ENCODE results near the gene RPS17. TPM values are rescaled to one million over a fixed set of nuclear protein-coding genes. Genes with fewer than 3 reads are reported as not detected.
"Not testable (repeated sequence)": the region's sequence is repeated elsewhere in the genome, so short reads cannot be mapped to it uniquely, and the experiment has no call there.

The RPS17 gene
- total and polyA plus RNA-seq, 8 donors: 751 to 2,243 (median 1,194) TPM

DNA sequence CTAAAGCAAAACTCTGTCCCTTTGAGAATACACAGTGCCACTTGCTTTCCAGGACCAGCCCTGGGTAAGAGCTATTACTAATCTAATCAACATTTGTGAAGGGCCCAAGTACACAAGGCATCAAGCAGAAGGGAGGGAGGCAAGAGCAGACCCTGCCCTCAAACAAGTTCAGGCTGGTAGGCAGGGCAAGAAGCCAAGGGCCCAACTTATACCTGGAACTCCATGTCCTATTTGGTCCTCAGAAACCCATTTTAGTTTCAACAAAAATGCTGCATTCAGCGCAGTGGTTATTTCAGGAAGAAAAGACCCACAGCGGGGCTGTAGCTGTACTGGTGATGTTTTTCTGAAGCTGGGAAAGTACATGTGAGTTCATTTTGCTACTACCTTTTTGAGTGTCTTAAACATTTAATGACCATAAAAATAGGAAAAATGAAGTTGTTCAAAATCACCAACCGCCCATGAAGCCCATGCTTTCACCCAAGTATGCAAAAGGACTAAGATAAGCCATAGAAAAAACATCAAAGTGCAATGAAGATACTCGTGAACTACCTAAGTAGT, 2.8 kb downstream of the RPS17 start:
- Histone ChIP-seq H3K27me3 (no peaks in the 10 kb centered on the region), H3K27ac (no peak overlapping the region), H3K4me1 (peaks cover 0 to 20% (median 7%) of the 10 kb centered on the region in 3 donors), H3K9me3 (no peaks in the 10 kb centered on the region), H3K4me3 (no peak overlapping the region), H3K36me3 (peaks cover 11 to 43% (median 24%) of the 10 kb centered on the region in 3 donors)
- intact Hi-C loops (cut with DNase I): no loop called here
- TF ChIP-seq, protein P1, sequence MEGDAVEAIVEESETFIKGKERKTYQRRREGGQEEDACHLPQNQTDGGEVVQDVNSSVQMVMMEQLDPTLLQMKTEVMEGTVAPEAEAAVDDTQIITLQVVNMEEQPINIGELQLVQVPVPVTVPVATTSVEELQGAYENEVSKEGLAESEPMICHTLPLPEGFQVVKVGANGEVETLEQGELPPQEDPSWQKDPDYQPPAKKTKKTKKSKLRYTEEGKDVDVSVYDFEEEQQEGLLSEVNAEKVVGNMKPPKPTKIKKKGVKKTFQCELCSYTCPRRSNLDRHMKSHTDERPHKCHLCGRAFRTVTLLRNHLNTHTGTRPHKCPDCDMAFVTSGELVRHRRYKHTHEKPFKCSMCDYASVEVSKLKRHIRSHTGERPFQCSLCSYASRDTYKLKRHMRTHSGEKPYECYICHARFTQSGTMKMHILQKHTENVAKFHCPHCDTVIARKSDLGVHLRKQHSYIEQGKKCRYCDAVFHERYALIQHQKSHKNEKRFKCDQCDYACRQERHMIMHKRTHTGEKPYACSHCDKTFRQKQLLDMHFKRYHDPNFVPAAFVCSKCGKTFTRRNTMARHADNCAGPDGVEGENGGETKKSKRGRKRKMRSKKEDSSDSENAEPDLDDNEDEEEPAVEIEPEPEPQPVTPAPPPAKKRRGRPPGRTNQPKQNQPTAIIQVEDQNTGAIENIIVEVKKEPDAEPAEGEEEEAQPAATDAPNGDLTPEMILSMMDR (IDR thresholded peaks at IDR 0.05): no peak
- DNase-seq: peak in 2 of 6 donors; percentile 18 to 26
- no peak for FAIRE-seq
- WGBS, 2 donors: 74 to 77% methylated on average over 4 of the region's 4 CpGs
- ATAC-seq: no peak

DNA sequence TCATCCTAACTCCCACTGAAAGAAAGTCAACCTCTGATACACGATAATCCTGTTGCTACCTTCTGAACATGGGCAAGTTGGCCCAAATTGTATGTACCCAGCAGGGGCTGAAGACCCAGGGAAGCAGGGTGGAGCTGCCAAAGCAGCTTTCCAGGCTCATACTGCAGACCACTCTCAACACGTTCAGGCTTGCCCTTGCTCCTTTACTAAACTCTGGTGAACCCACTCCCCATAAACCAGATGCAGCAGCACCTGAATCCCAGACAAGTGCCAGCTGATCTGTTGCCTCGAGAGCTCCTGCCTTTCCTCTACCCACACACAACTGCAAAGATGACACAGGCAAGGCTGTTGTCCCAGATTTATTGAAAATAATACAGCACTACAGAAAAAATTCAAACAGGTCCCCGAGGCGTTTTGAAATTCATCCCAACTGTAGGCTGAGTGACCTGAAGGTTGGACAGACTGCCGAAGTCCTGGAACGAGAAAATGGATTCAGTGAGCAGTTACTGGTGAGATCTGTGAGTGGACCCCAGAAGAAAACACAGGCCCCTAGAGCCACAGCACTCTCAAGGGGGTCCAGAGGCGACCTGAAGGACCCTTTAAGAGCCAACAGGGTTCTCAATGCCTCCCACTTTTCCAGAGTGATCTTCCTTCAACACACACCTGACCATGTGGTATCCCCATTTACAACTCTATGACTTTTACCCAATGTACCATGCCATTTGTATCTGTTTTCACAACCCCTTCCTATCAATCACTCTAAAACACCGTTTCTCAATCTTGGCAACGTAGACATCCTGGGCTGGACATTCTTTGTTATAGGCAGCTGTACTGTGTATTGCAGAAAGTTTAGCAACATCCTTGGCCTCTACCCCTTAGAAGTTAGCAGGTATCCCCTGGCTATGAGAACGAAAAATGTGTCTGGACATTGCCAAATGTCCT, 3.6 kb downstream of the RPS17 start:
- intact Hi-C loops (cut with DNase I): no loop called here
- 63 to 68% methylated on average over 11 of the region's 11 CpGs for WGBS, 2 donors
- no peak overlapping the region for H3K27ac ChIP-seq
- H3K4me1 ChIP-seq: peaks cover 0 to 20% (median 7%) of the 10 kb centered on the region in 3 donors
- FAIRE-seq: no peak
- no peak overlapping the region for H3K4me3 ChIP-seq
- peaks cover 11 to 43% (median 24%) of the 10 kb centered on the region in 3 donors for H3K36me3 ChIP-seq
- TF ChIP-seq, protein P1 (IDR thresholded peaks at IDR 0.05): no peak
- DNase-seq: peak in 1 of 6 donors; percentile 13
- ATAC-seq: no peak
- no peaks in the 10 kb centered on the region for H3K27me3 ChIP-seq
- no peaks in the 10 kb centered on the region for H3K9me3 ChIP-seq

DNA sequence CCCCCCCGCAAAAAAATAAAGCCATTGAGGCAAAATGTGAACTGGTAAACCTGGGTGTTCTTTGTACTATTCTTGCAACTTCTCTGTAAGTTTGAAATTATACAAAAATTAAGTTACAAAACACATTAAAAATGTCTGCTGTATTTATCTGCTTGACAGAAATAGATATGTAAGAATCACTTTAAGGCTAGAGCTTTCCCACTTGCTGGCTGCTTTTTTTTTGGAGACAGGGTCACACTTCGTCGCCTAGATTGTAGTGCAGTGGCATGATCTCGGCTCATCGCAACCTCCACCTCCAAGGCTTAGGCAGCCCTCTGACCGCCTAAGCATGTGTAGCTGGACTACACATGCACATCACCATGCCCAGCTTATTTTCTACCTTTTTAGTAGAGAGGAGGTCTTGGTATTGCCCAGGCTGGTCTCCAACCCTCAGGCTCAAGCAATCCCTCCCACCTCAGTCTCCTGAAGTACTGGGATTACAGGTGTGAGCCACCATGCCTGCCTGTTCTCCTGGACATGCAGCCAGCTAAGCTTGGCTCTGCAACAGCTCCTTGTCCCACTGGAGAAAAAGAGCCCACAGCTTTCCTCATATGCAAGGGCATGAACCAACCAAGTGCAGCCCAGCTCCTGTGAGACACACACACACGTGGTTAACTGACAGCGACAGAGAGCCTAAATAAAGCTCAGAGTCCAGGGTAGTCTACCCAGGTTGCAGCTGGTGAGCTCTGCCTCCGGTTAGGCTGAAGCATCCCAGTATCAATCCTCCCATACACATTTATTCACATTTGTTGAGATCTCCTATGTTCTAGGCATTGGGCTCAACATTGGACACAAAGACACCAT, 4.5 kb downstream of the RPS17 start:
- DNase-seq (peak in 1 of 6 donors; percentile 13), ATAC-seq (no peak), FAIRE-seq (no peak)
- Histone ChIP-seq H3K4me3 (no peak overlapping the region), H3K9me3 (no peaks in the 10 kb centered on the region), H3K27ac (no peak overlapping the region), H3K27me3 (no peaks in the 10 kb centered on the region), H3K4me1 (peaks cover 0 to 16% (median 7%) of the 10 kb centered on the region in 3 donors), H3K36me3 (peaks cover 11 to 43% (median 24%) of the 10 kb centered on the region in 3 donors)
- intact Hi-C loops (cut with DNase I): no loop called here
- TF ChIP-seq, protein P1 (IDR thresholded peaks at IDR 0.05): no peak
- 77 to 85% methylated on average over 9 of the region's 9 CpGs for WGBS, 2 donors

DNA sequence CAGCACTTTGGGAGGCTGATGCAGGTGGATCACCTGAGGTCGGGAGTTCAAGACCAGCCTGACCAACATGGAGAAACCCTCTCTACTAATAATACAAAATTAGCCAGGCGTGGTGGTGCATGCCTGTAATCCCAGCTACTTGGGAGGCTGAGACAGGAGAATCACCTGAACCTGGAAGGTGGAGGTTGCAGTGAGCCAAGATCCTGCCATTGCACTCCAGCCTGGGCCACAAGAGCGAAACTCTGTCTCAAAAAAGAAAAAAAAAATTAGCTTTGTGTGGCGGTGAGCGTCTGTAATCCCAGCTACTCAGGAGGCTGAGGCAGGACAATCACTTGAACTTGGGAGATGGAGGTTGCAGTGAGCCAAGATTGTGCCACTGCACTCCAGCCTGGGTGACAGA, 5.1 kb downstream of the RPS17 start:
- H3K27me3 ChIP-seq; H3K9me3 ChIP-seq; FAIRE-seq; DNase-seq; H3K4me3 ChIP-seq; H3K27ac ChIP-seq; ATAC-seq; intact Hi-C loops (cut with DNase I): not testable (repeated sequence)
- Histone ChIP-seq H3K36me3 (peaks cover 11 to 43% (median 24%) of the 10 kb centered on the region in 3 donors), H3K4me1 (peaks cover 0 to 16% (median 7%) of the 10 kb centered on the region in 3 donors)
- WGBS, 2 donors: 96% methylated on average over 5 of the region's 5 CpGs

DNA sequence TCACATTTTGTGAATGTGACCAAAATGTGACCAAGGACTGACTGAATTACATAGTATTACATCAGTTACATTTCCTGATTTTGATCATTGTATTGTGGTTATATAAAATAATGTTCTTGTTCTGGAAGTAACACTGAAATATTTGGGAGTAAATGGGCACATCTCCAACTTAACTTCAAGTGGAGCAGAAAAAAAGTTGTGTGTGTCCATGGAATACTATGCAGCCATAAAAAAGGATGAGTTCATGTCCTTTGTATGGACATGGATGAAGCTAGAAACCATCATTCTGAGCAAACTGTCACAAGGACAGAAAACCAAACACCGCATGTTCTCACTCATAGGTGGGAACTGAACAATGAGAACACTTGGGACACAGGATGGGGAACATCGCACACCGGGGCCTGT, 5.8 kb downstream of the RPS17 start:
- H3K27ac ChIP-seq; ATAC-seq; intact Hi-C loops (cut with DNase I); FAIRE-seq; DNase-seq; H3K9me3 ChIP-seq; H3K27me3 ChIP-seq; H3K4me3 ChIP-seq: not testable (repeated sequence)
- Histone ChIP-seq H3K4me1 (peaks cover 0 to 16% (median 7%) of the 10 kb centered on the region in 3 donors), H3K36me3 (peaks cover 11 to 43% (median 24%) of the 10 kb centered on the region in 3 donors)
- WGBS, 2 donors: 96 to 98% methylated on average over 3 of the region's 3 CpGs
